Stimulated activated CD8-positive, alpha-beta memory T cell treated with anti-CD3 and anti-CD28 coated beads, Interleukin-15, amount 100 ng/mL, for 24 hours (primary cell): ENCODE data around the gene RRAS2.
"Not testable (repeated sequence)": the region's sequence is repeated elsewhere in the genome, so short reads cannot be mapped to it uniquely, and the experiment has no call there.

ENCODE experiments used
- DNase-seq: peaks from one replicate; pipeline ENCODE4 v3.0.0-alpha.2; 2020; ENCODE audit warnings: low read depth

RRAS2 gene

GRCh38 chr11:14306481-14306880 is 52.5 kb downstream of the RRAS2 start:
- DNase-seq: no peak

- no peak for DNase-seq
These were observed 53.3 kb downstream of the RRAS2 start for GRCh38 chr11:14305649-14306048.

GRCh38 chr11:14304601-14305000 is 54.4 kb downstream of the RRAS2 start:
- DNase-seq: no peak

GRCh38 chr11:14300661-14301304 is 58.2 kb downstream of the RRAS2 start:
- no peak for DNase-seq

- DNase-seq: no peak
These were observed 59.1 kb downstream of the RRAS2 start for GRCh38 chr11:14299921-14300320.

- DNase-seq: no peak
These were observed 68.6 kb downstream of the RRAS2 start for GRCh38 chr11:14290422-14290821.

- DNase-seq: no peak
These were observed 70.6 kb downstream of the RRAS2 start for GRCh38 chr11:14288189-14288935.

GRCh38 chr11:14278869-14279268 is 80.1 kb downstream of the RRAS2 start:
- not testable (repeated sequence) for DNase-seq

GRCh38 chr11:14275076-14275475 is 83.9 kb downstream of the RRAS2 start:
- DNase-seq: no peak

GRCh38 chr11:14273895-14274294 is 85.1 kb downstream of the RRAS2 start:
- no peak for DNase-seq

GRCh38 chr11:14270690-14271542 is 88.1 kb downstream of the RRAS2 start:
- DNase-seq: no peak

- no peak for DNase-seq
These were observed 89.0 kb downstream of the RRAS2 start for GRCh38 chr11:14269692-14270573.

GRCh38 chr11:14267861-14268635 is 90.9 kb downstream of the RRAS2 start:
- DNase-seq: no peak

- no peak for DNase-seq
These were observed 92.4 kb downstream of the RRAS2 start for GRCh38 chr11:14266622-14267021.

GRCh38 chr11:14264966-14265365 is 94.0 kb downstream of the RRAS2 start:
- no peak for DNase-seq

GRCh38 chr11:14262271-14262846 is 96.6 kb downstream of the RRAS2 start:
- no peak for DNase-seq

GRCh38 chr11:14261066-14261465 is 97.9 kb downstream of the RRAS2 start:
- no peak for DNase-seq

- DNase-seq: no peak
These were observed 99.1 kb downstream of the RRAS2 start for GRCh38 chr11:14259878-14260277.

- DNase-seq: no peak
These were observed 99.7 kb downstream of the RRAS2 start for GRCh38 chr11:14259186-14259784.
